Kidney (tissue), 14 donors: ENCODE data around the gene CSNK2A3. TPM values are rescaled to one million over a fixed set of nuclear protein-coding genes. Genes with fewer than 3 reads are reported as not detected.
"Not testable (repeated sequence)": the region's sequence is repeated elsewhere in the genome, so short reads cannot be mapped to it uniquely, and the experiment has no call there.

Source experiments
- DNase-seq, 5 donors: peaks; one replicate each; pipeline ENCODE4 v3.0.0-alpha.2; 2013 to 2020
- FAIRE-seq: peaks from 2 replicates; lab custom pipeline; 2012; peaks lifted over from hg19 to GRCh38; lab: Jason Lieb, UNC
- H3K27ac ChIP-seq, 2 donors: one replicate each; pipeline ENCODE4 v1.7.0; 2013; ENCODE audit warnings: low read depth in 2 of 2, low read length in 2 of 2, inconsistent platforms in 1 of 2
- H3K27me3 ChIP-seq: one replicate; pipeline ENCODE4 v1.7.1; 2013; ENCODE audit warnings: low read length, inconsistent platforms; ENCODE audit not compliant: control insufficient read depth, insufficient read depth
- H3K36me3 ChIP-seq, 3 donors: one replicate each; pipeline versions ENCODE4 v1.7.0 to v1.7.1; 2013; ENCODE audit warnings: low read length in 3 of 3, control low read depth in 1 of 3, inconsistent platforms in 1 of 3; ENCODE audit not compliant: insufficient read depth in 3 of 3, control insufficient read depth in 2 of 3
- H3K4me1 ChIP-seq, 3 donors: one replicate each; pipeline versions ENCODE4 v1.7.0 to v1.7.1; 2013; ENCODE audit warnings: low read length in 3 of 3, inconsistent platforms in 1 of 3, low read depth in 1 of 3; ENCODE audit not compliant: control insufficient read depth in 2 of 3, insufficient read depth in 2 of 3
- H3K4me3 ChIP-seq, 3 donors: one replicate each; pipeline versions ENCODE4 v1.7.0 to v1.8.1; 2013; ENCODE audit warnings: low read length in 3 of 3, control low read depth in 1 of 3, inconsistent platforms in 1 of 3
- H3K9ac ChIP-seq, 3 donors: one replicate each; pipeline versions ENCODE4 v1.7.0 to v1.7.1; 2013; ENCODE audit warnings: low read length in 3 of 3, control low read depth in 1 of 3, inconsistent platforms in 1 of 3
- H3K9me3 ChIP-seq, 3 donors: one replicate each; pipeline versions ENCODE4 v1.7.0 to v1.7.1; 2013; ENCODE audit warnings: low read length in 3 of 3, control low read depth in 1 of 3, inconsistent platforms in 1 of 3; ENCODE audit not compliant: control insufficient read depth in 2 of 3, insufficient read depth in 1 of 3
- intact Hi-C: fragments of 100-400 bp; cut with DNase I; formaldehyde crosslinking; loops from one replicate; pipeline ENCODE4 v1.11.1; 2022
- polyA plus RNA-seq: library from polyadenylated mRNA; stranded (reverse); fragments of 350-450 nt; fragmentation: Illumina TruSeq; extraction: RNeasy Lipid Tissue Mini Kit (QIAGEN cat#74804); gene quantifications from one replicate; pipeline ENCODE4 v1.2.3, GENCODE V29; 2014; ENCODE audit warnings: low read depth, low replicate concordance; ENCODE audit not compliant: insufficient read depth
- total RNA-seq: library from RNA; stranded (reverse); fragmentation: NEBNext Ultra II Directional; extraction: Animal tissue kit (Norgen Biotek cat#: 25700); gene quantifications from one replicate; pipeline ENCODE4 v1.2.1, GENCODE V29; 2021
- TF ChIP-seq, protein P1 (sequence below): IDR thresholded peaks from 3 replicates; pipeline ENCODE4 v1.5.1; 2012; ENCODE audit warnings: mild to moderate bottlenecking, moderate library complexity, borderline replicate concordance; ENCODE audit not compliant: insufficient read depth; ENCODE audit errors: extremely low read depth
- donor health status: control.
- donor health status: control.
- donor health status: control.
- donor health status: control.
- donor health status: control.
- donor health status: DM: yes; HTN: yes; CAD: no.
- donor health status: Normal renal cell carcinoma (clear cell type).

CSNK2A3 gene
- total and polyA plus RNA-seq, 2 donors from 2014 or later, result 3.8 TPM; not detected in 1

DNA sequence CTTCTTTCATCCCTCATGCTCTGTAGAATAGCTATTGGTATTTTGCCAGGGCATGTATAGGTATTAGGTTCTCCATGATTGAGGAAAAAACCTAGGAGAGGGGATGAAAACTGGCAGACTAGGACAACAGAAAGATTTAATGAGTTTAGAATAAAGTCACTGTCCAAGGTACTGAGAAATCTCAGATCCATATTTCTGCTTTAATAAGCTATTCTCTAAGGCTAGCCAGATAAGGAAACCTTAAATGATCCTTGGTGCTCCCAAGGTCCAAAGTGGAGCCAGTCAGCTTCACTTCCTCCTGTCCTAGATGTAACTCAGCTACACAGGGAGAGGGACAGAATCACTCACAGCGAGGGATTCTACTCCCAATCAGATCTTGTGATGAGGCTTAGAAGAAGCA is 13.7 kb upstream of the CSNK2A3 start:
- H3K27me3 ChIP-seq, result no peaks in the 10 kb centered on the region
- FAIRE-seq (no peak), DNase-seq (no peak)
- H3K36me3 ChIP-seq, result peaks cover 0 to 10% (median 5%) of the 10 kb centered on the region in 3 donors
- TF ChIP-seq, protein P1, sequence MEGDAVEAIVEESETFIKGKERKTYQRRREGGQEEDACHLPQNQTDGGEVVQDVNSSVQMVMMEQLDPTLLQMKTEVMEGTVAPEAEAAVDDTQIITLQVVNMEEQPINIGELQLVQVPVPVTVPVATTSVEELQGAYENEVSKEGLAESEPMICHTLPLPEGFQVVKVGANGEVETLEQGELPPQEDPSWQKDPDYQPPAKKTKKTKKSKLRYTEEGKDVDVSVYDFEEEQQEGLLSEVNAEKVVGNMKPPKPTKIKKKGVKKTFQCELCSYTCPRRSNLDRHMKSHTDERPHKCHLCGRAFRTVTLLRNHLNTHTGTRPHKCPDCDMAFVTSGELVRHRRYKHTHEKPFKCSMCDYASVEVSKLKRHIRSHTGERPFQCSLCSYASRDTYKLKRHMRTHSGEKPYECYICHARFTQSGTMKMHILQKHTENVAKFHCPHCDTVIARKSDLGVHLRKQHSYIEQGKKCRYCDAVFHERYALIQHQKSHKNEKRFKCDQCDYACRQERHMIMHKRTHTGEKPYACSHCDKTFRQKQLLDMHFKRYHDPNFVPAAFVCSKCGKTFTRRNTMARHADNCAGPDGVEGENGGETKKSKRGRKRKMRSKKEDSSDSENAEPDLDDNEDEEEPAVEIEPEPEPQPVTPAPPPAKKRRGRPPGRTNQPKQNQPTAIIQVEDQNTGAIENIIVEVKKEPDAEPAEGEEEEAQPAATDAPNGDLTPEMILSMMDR, result no peak
- no peaks in the 10 kb centered on the region for H3K9me3 ChIP-seq
- intact Hi-C loops, result no loop called here
- no peaks in the 10 kb centered on the region for H3K4me1 ChIP-seq
- H3K27ac ChIP-seq, result no peak overlapping the region
- no peak overlapping the region for H3K9ac ChIP-seq
- no peak overlapping the region for H3K4me3 ChIP-seq

DNA sequence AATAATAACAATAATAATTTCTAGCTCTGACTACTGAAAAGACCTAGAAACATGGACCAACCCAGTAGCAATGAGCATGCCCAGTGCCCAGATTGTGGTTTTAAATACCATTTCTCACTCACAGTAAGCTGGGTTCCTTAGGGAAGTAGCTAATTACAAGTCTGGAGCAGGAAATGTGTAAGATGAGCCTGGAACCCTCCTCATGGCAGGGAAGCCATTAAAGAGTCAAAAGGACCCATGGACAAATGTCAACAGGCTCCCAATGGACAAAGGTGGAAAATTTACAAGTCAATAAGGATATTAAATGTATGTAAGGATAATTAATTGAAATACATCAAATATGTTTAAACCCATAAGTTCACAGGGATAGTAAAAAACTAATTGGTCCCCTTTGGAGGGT is 10.6 kb upstream of the CSNK2A3 start:
- H3K4me3 ChIP-seq, result no peak overlapping the region
- FAIRE-seq (no peak), DNase-seq (no peak)
- H3K9ac ChIP-seq, result no peak overlapping the region
- intact Hi-C loops, result no loop called here
- no peaks in the 10 kb centered on the region for H3K9me3 ChIP-seq
- no peaks in the 10 kb centered on the region for H3K4me1 ChIP-seq
- TF ChIP-seq, protein P1, result no peak
- H3K27ac ChIP-seq, result no peak overlapping the region
- H3K27me3 ChIP-seq, result no peaks in the 10 kb centered on the region
- peaks cover 0 to 3% (median 2%) of the 10 kb centered on the region in 3 donors for H3K36me3 ChIP-seq

DNA sequence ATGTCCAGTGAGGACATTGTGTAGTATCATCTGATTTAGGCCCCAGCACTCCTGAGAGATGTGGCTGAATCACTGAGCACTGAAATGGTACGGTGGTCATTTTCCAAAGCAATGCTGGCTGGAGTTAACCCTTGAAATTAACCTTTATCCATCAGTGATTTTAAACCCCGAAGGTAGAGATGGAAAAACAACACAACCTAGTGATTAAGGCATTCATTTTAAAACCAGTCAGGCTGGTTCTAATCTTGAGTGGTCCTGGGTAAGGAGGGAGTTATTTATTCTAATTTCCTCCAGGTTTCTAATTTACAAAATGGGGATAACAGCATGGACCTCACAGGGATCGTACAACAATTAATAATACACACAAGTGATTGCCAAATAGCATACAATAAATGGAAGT is 6.6 kb upstream of the CSNK2A3 start:
- H3K27me3 ChIP-seq, result no peaks in the 10 kb centered on the region
- H3K36me3 ChIP-seq, result peaks cover 0 to 2% (median 0%) of the 10 kb centered on the region in 3 donors
- H3K27ac ChIP-seq, result peak overlapping the region in 1 of 2 donors; percentile 80
- TF ChIP-seq, protein P1, result no peak
- no peak overlapping the region for H3K4me3 ChIP-seq
- DNase-seq (peak in 2 of 5 donors; percentile 64 to 65), FAIRE-seq (no peak)
- intact Hi-C loops, result no loop called here
- no peaks in the 10 kb centered on the region for H3K9me3 ChIP-seq
- H3K9ac ChIP-seq, result no peak overlapping the region
- no peaks in the 10 kb centered on the region for H3K4me1 ChIP-seq

DNA sequence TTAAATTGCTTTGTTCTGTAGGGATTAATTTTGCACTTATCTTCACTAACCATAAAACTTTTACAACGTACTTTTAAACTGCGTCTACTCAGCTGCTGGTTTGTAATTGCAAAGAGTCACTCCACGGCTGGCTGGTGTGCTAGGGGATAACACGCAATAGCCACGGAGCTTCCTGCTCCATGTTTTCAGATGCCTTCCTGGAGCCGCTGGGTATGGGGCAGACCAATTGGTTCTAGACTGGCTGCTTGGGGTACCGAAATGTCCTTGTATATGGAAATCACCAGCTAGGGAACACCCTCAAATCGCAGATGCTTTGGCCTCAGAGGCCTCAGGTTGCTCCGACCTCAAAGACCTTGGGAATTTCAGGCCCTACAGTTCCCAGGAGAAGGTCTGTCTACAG is 3.8 kb upstream of the CSNK2A3 start:
- intact Hi-C loops, result no loop called here
- DNase-seq (no peak), FAIRE-seq (no peak)
- TF ChIP-seq, protein P1, result no peak
- Histone ChIP-seq H3K36me3 (peaks cover 0 to 2% (median 0%) of the 10 kb centered on the region in 3 donors), H3K4me3 (no peak overlapping the region), H3K9ac (no peak overlapping the region), H3K27me3 (no peaks in the 10 kb centered on the region), H3K27ac (no peak overlapping the region), H3K4me1 (no peaks in the 10 kb centered on the region), H3K9me3 (no peaks in the 10 kb centered on the region)

DNA sequence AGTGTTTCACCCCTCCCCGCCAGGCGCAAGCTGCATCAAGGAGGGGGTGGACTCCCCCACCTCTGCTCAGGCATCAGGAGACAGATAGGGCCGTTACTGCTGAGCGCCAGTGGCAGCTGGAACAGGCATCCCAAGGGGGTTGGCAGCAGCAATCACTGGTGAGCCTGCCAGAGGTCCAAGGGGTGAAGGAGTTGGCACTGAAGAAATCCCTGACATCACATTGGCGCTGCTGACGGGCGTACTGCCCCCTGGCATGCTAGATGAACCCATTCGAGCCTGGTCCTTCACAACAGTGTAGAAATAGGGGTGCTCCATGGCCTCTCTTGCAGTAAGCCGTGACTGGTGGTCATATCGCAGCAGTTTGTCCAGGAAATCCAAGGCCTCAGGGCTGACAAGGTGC is 1.2 kb downstream of the CSNK2A3 start:
- H3K9me3 ChIP-seq, H3K4me3 ChIP-seq, DNase-seq, H3K9ac ChIP-seq, intact Hi-C loops, H3K36me3 ChIP-seq, H3K27me3 ChIP-seq, H3K27ac ChIP-seq, FAIRE-seq: not testable (repeated sequence)
- H3K4me1 ChIP-seq, result peaks cover 0 to 12% (median 4%) of the 10 kb centered on the region in 3 donors
